Measurements from ENCODE around the gene CDC14C.

CDC14C gene

GRCh38 chr7:48924433-48924832, at the start of gene CDC14C:
Gene CDC14C, plus strand, starts transcription at chr7:48924547. Its CDS starts 126 bp downstream, at chr7:48924673.
- no peak for DNase-seq (ENCODE audit: low read depth)
- no peak within 1 kb of the TSS for H3K4me3 ChIP-seq (ENCODE audit: low read length)
- TF ChIP-seq CTCF (IDR thresholded peaks at IDR 0.05; ENCODE audit: insufficient read depth, low read depth, low read length, missing control alignments), result no peak

- no peak overlapping the region for H3K4me3 ChIP-seq (ENCODE audit: low read length)
- DNase-seq (ENCODE audit: low read depth), result peak; percentile 71
- peak; percentile 73 for TF ChIP-seq CTCF (IDR thresholded peaks at IDR 0.05; ENCODE audit: insufficient read depth, low read depth, low read length, missing control alignments)
Observed at GRCh38 chr7:48875045-48875916, 49.1 kb upstream of the CDC14C start.

- no peak for DNase-seq (ENCODE audit: low read depth)
- TF ChIP-seq CTCF (IDR thresholded peaks at IDR 0.05; ENCODE audit: insufficient read depth, low read depth, low read length, missing control alignments), result no peak
Observed at GRCh38 chr7:48876087-48876486, 48.3 kb upstream of the CDC14C start.

GRCh38 chr7:48880851-48881250, 43.5 kb upstream of the CDC14C start:
- no peak for TF ChIP-seq CTCF (IDR thresholded peaks at IDR 0.05; ENCODE audit: insufficient read depth, low read depth, low read length, missing control alignments)
- no peak for DNase-seq (ENCODE audit: low read depth)
- H3K4me3 ChIP-seq (ENCODE audit: low read length), result no peak overlapping the region

More at GRCh38 chr7:48876087-48876486, 48.3 kb upstream of the CDC14C start:
- H3K4me3 ChIP-seq (ENCODE audit: low read length), result no peak overlapping the region

- peak; percentile 56 for DNase-seq (ENCODE audit: low read depth)
- TF ChIP-seq CTCF (IDR thresholded peaks at IDR 0.05; ENCODE audit: insufficient read depth, low read depth, low read length, missing control alignments), result no peak
- no peak overlapping the region for H3K4me3 ChIP-seq (ENCODE audit: low read length)
Observed at GRCh38 chr7:48887500-48887899, 36.8 kb upstream of the CDC14C start.

GRCh38 chr7:48894574-48894973, 29.8 kb upstream of the CDC14C start:
- DNase-seq (ENCODE audit: low read depth), result no peak
- no peak overlapping the region for H3K4me3 ChIP-seq (ENCODE audit: low read length)
- TF ChIP-seq CTCF (IDR thresholded peaks at IDR 0.05; ENCODE audit: insufficient read depth, low read depth, low read length, missing control alignments), result no peak

- no peak for TF ChIP-seq CTCF (IDR thresholded peaks at IDR 0.05; ENCODE audit: insufficient read depth, low read depth, low read length, missing control alignments)
- no peak overlapping the region for H3K4me3 ChIP-seq (ENCODE audit: low read length)
- peak; percentile 26 for DNase-seq (ENCODE audit: low read depth)
Observed at GRCh38 chr7:48899932-48900331, 24.4 kb upstream of the CDC14C start.
